ENCODE results near the gene CLMP.

- TF ChIP-seq RAD21 (conservative IDR thresholded peaks at IDR 0.05), result peak; percentile 83
- TF ChIP-seq POLR2AphosphoS5 (IDR thresholded peaks at IDR 0.05), result peak; percentile 17
- TF ChIP-seq CTCF (IDR thresholded peaks at IDR 0.05; ENCODE audit: poor library complexity, severe bottlenecking), result peak; percentile 86
Measured at GRCh38 chr11:123054301-123055065, 140.6 kb downstream of the CLMP start.
